Upper lobe of left lung (tissue), 4 donors: ENCODE results near the gene PLCL2.

Experiments used
- EP300 ChIP-seq, 4 donors: sonication (generic); formaldehyde crosslinking; IDR thresholded peaks; one replicate each; pipeline ENCODE4 v1.5.1; 2017; ENCODE audit warnings: antibody characterized with exemption in 4 of 4, control low read depth in 2 of 4
- POLR2A ChIP-seq, 4 donors: fragments of 450-650 bp; IDR thresholded peaks; one replicate each; pipeline ENCODE4 v1.5.1; 2016 to 2017; ENCODE audit warnings: antibody characterized with exemption in 4 of 4, mild to moderate bottlenecking in 2 of 4
- TF ChIP-seq, protein P1 (sequence below), 6 experiments: fragments of 450-650 bp in 4 of 6; fragments of 200-600 bp in 2 of 6; sonication (generic) in 2 of 6; IDR thresholded peaks; one replicate each; pipeline ENCODE4 v1.5.1; 2016 to 2019; ENCODE audit warnings: antibody characterized with exemption in 6 of 6

DNA sequence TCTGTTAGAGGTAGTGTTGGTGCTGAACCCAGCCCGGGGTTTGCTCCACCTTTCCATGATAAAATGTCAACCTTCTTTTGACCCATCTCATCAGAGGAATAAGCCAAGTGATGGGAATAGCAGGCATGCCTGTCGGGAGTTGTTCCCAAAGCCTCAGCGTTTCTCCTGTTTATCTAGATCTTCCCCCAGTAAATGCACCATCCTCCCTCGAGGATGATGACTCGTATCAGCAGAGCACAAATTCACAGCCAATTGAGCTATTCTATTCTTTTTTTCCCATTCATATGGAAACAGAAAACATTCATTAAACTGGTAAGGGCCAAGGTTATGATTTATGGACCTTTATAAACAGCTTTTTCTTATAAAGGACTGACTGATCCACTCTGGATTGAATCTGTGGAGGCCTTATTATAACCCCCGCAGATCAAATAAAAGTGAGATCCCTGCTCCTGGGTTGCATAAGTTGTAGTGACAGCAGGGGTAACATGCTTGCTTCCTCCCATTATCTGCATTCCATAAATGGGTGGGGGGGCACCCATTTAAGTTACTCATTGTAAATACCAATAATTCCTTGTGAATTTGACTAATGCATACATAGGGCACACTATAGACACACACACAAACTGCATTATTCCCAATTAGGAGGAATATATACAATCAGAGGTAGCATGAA is 207.3 kb downstream of the PLCL2 start:
- TF ChIP-seq, protein P1, sequence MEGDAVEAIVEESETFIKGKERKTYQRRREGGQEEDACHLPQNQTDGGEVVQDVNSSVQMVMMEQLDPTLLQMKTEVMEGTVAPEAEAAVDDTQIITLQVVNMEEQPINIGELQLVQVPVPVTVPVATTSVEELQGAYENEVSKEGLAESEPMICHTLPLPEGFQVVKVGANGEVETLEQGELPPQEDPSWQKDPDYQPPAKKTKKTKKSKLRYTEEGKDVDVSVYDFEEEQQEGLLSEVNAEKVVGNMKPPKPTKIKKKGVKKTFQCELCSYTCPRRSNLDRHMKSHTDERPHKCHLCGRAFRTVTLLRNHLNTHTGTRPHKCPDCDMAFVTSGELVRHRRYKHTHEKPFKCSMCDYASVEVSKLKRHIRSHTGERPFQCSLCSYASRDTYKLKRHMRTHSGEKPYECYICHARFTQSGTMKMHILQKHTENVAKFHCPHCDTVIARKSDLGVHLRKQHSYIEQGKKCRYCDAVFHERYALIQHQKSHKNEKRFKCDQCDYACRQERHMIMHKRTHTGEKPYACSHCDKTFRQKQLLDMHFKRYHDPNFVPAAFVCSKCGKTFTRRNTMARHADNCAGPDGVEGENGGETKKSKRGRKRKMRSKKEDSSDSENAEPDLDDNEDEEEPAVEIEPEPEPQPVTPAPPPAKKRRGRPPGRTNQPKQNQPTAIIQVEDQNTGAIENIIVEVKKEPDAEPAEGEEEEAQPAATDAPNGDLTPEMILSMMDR (IDR thresholded peaks at IDR 0.05): no peak
- TF ChIP-seq EP300 (IDR thresholded peaks at IDR 0.05) (no peak), POLR2A (IDR thresholded peaks at IDR 0.05) (no peak)
